PC-9 (cell line): ENCODE data around the gene UVSSA. TPM values are rescaled to one million over a fixed set of nuclear protein-coding genes. Genes with fewer than 3 reads are reported as not detected.

ENCODE experiments used
- BruUV-seq: library from RNA; stranded (reverse); fragments of 400-500 nt; replicated peaks from 2 replicates; lab custom pipeline; 2021; lab: Mats Ljungman, UMichigan
- CTCF ChIA-PET: fragments of 300-600 bp; sonication (Branson Sonifier 250); formaldehyde crosslinking; loops from one replicate; lab custom pipeline; 2022; ENCODE audit warnings: antibody characterized with exemption; lab: Charles Lee
- POLR2A ChIA-PET: fragments of 300-600 bp; sonication (Branson Sonifier 250); formaldehyde crosslinking; loops from one replicate; lab custom pipeline; 2022; ENCODE audit warnings: antibody characterized with exemption; ENCODE audit not compliant: unreplicated experiment; lab: Charles Lee
- DNase-seq, 2 experiments: peaks; one replicate each; pipeline versions ENCODE4 v3.0.0 to v3.0.0-alpha.2; 2015 to 2022; ENCODE audit warnings: mixed read lengths in 1 of 2
- H2AFZ ChIP-seq: fragments of 200-600 bp; sonication (generic); 2 replicates; pipeline ENCODE4 v1.8.1; 2017; ENCODE audit warnings: antibody characterized with exemption
- H3F3A ChIP-seq: fragments of 200-600 bp; sonication (generic); 2 replicates; pipeline ENCODE4 v1.8.1; 2017; ENCODE audit warnings: antibody characterized with exemption, mild to moderate bottlenecking, low read depth; ENCODE audit not compliant: insufficient read depth
- H3K27ac ChIP-seq: fragments of 200-600 bp; sonication (generic); 2 replicates; pipeline ENCODE4 v1.6.1; 2016; ENCODE audit warnings: mixed run types
- H3K27me3 ChIP-seq: fragments of 200-600 bp; sonication (generic); 2 replicates; pipeline ENCODE4 v1.6.1; 2016; ENCODE audit warnings: low read depth, mixed run types; ENCODE audit not compliant: insufficient read depth
- H3K36me3 ChIP-seq: fragments of 200-600 bp; sonication (generic); 2 replicates; pipeline ENCODE4 v1.6.1; 2016; ENCODE audit warnings: low read depth, mixed run types
- H3K4me1 ChIP-seq: fragments of 200-600 bp; sonication (generic); replicated peaks from 2 replicates; pipeline ENCODE4 v1.6.1; 2016; ENCODE audit warnings: mixed run types; ENCODE audit not compliant: insufficient read depth
- H3K4me2 ChIP-seq: fragments of 200-600 bp; sonication (generic); 2 replicates; pipeline ENCODE4 v1.6.1; 2017; ENCODE audit warnings: mixed run types
- H3K4me3 ChIP-seq: fragments of 200-600 bp; sonication (generic); 2 replicates; pipeline ENCODE4 v1.6.1; 2016; ENCODE audit warnings: mixed run types
- H3K79me2 ChIP-seq: fragments of 200-600 bp; sonication (generic); 2 replicates; pipeline ENCODE4 v1.6.1; 2017; ENCODE audit warnings: low read depth, mixed run types
- H3K9me2 ChIP-seq: fragments of 200-600 bp; sonication (generic); 2 replicates; pipeline ENCODE4 v1.8.1; 2017; ENCODE audit warnings: mild to moderate bottlenecking; ENCODE audit not compliant: insufficient read depth
- H3K9me3 ChIP-seq: fragments of 200-600 bp; sonication (generic); 2 replicates; pipeline ENCODE4 v1.8.1; 2016; ENCODE audit warnings: low read depth; ENCODE audit not compliant: insufficient read depth
- H4K20me1 ChIP-seq: fragments of 200-600 bp; sonication (generic); 2 replicates; pipeline ENCODE4 v1.8.1; 2017; ENCODE audit not compliant: insufficient read depth
- CTCF ChIP-seq: fragments of 200-600 bp; sonication (generic); conservative IDR thresholded peaks from 2 replicates; pipeline ENCODE4 v1.6.1; 2017; ENCODE audit warnings: mixed run types, antibody characterized with exemption, mild to moderate bottlenecking, moderate library complexity
- EZH2 ChIP-seq: fragments of 200-600 bp; sonication (generic); IDR thresholded peaks from 2 replicates; pipeline ENCODE4 v1.8.0; 2017; ENCODE audit warnings: antibody characterized with exemption, low read depth
- intact Hi-C: fragments of 100-400 bp; cut with micrococcal nuclease; formaldehyde crosslinking; loops from one replicate; pipeline ENCODE4 v1.10.0; 2022; ENCODE audit not compliant: unreplicated experiment
- total RNA-seq: library from RNA; stranded (reverse); gene quantifications from 2 replicates; pipeline ENCODE4 v1.2.3, GENCODE V29; 2021

The UVSSA gene
- total RNA-seq, 1 experiment from 2014 or later, result 24.3 TPM

DNA sequence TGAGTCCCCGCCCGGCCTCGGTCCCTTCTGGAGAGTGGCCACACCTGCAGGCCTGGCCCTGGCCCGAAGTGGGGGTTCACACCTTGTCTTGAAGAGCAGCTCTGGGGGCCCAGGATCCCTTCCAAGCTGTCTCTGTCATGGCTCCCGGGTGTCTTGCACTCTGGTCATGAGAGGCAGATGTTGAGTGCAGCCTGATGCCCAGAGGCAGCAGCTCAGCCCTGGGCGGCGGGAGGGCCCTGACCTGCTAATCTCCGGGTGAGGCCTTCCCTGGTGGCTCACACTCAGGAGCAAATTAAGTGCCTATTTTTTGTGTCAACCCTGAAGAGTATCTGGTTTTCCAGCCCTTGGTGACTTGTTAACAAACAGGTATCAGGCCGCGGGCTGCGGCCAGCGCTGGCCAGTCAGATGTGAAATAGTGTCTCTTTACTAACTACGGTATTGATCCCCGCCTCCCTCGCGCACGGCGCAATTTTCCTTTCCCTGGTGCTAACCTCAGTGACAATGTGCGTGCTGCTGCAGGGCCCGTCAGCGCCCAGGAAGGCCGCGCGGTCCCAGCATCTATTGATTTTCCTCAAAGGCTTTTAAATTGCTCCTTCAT lies 35.0 kb downstream of the UVSSA start:
- Histone ChIP-seq H2AFZ (no peak overlapping the region), H3K4me2 (no peak overlapping the region), H3K4me1 (no peaks in the 10 kb centered on the region), H3K27ac (no peak overlapping the region), H3K9me2 (no peaks in the 10 kb centered on the region), H3K36me3 (no peaks in the 10 kb centered on the region), H3F3A (no peaks in the 10 kb centered on the region), H3K79me2 (no peaks in the 10 kb centered on the region), H3K27me3 (no peaks in the 10 kb centered on the region), H3K4me3 (no peak overlapping the region), H3K9me3 (no peaks in the 10 kb centered on the region), H4K20me1 (no peaks in the 10 kb centered on the region)
- ChIA-PET CTCF (no interaction called here), POLR2A (no interaction called here)
- DNase-seq, result no peak
- intact Hi-C loops, result no loop called here
- no TSS peak for BruUV-seq
- TF ChIP-seq CTCF (no peak), EZH2 (no peak)

GRCh38 chr4:1382776-1383727 lies 36.0 kb downstream of the UVSSA start:
- no peak for DNase-seq
- H4K20me1 ChIP-seq, result no peaks in the 10 kb centered on the region
- no peak overlapping the region for H2AFZ ChIP-seq
- intact Hi-C loops, result no loop called here
- no peak overlapping the region for H3K4me3 ChIP-seq
- H3K27ac ChIP-seq, result no peak overlapping the region
- POLR2A ChIA-PET, result no interaction called here
- no peaks in the 10 kb centered on the region for H3K9me3 ChIP-seq
- H3K36me3 ChIP-seq, result no peaks in the 10 kb centered on the region
- CTCF ChIA-PET, result no interaction called here
- H3K79me2 ChIP-seq, result no peaks in the 10 kb centered on the region
- TF ChIP-seq EZH2 (no peak), CTCF (no peak)
- no peaks in the 10 kb centered on the region for H3K4me1 ChIP-seq
- H3K9me2 ChIP-seq, result no peaks in the 10 kb centered on the region
- no TSS peak for BruUV-seq
- H3K27me3 ChIP-seq, result no peaks in the 10 kb centered on the region
- H3F3A ChIP-seq, result no peaks in the 10 kb centered on the region
- H3K4me2 ChIP-seq, result no peak overlapping the region

DNA sequence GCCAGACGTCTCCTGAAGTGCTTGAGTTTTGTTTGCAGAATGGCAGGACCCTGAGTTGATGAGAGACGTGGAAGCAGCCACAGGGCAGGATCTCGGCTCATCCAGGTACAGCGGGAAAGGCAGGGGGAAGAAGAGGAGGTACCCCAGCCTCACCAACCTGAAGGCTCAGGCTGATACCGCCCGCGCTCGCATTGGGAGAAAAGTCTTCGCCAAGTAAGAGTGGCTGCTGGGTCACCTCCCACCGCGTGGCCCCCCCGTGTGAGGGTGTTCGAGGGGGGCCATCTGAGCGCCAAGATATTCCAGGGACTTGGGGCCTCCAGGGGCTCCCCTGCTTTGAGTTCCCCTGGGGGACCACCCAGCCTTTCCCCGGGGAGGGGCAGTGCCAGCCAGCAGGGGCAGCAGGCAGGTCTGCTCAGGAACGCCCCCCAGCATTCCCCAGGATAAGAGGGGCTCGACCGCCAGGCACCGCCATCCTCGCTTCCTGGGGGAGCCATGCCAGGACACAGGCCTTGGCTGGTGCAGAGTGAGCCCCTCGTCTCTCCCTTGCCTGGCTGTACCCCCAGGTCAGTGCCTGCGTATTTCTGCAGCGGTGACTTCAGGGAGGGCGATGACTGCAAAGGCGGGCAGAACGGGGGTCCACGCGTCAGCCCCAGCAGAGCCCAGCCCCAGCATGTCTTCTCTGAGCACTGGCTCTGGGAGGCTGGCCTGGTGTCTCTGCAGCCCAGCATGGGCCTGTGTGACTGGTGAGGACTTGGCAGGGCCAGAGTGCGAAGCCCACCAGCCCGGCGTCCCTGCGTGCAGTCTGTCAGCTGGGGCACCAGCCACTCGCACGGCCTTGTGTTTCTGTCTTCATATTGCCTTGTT lies 37.0 kb downstream of the UVSSA start:
- ChIA-PET CTCF (no interaction called here), POLR2A (no interaction called here)
- intact Hi-C loops, result no loop called here
- no peak for DNase-seq
- H3K9me3 ChIP-seq, result peaks cover 5% of the 10 kb centered on the region; the same call in 1 of the 2 replicates
- H3K4me2 ChIP-seq, result no peak overlapping the region
- no peak overlapping the region for H3K27ac ChIP-seq
- no peak overlapping the region for H3K4me3 ChIP-seq
- no peaks in the 10 kb centered on the region for H4K20me1 ChIP-seq
- no peak for TF ChIP-seq EZH2
- TF ChIP-seq CTCF, result no peak
- H3K27me3 ChIP-seq, result no peaks in the 10 kb centered on the region
- no peaks in the 10 kb centered on the region for H3K4me1 ChIP-seq
- H3K9me2 ChIP-seq, result no peaks in the 10 kb centered on the region
- no TSS peak for BruUV-seq
- H3K36me3 ChIP-seq, result no peaks in the 10 kb centered on the region
- H3F3A ChIP-seq, result no peaks in the 10 kb centered on the region
- no peak overlapping the region for H2AFZ ChIP-seq
- no peaks in the 10 kb centered on the region for H3K79me2 ChIP-seq
